LNCAP (cell line): ENCODE data around the gene CHL1.
A peak's percentile ranks its signal among the peaks of the same experiment; 100 is the strongest.

Experiments
- CTCF ChIP-seq: fragments of 450-650 bp; IDR thresholded peaks from 2 replicates; pipeline ENCODE4 v1.5.1; 2017; ENCODE audit warnings: mild to moderate bottlenecking

Gene CHL1

DNA sequence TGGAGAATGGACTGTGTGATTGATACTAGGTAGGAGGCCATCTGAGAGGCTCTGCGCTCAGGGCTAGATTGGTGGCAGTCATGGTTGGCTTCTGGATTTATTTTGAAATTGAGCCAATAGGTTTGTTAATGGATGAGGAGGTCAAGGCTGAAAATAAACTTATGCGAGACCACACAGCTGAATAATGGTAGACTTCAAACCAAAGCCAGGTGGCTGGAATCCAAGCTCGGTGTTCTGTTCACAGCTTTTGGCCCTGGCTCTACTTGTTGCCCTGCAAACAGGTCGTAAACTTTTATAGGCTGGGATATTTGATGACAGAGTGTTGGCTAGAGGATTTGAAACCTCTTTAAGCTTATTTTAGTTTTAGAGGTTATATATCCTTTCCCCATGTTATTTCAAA, 160.4 kb downstream of the CHL1 start:
- no peak for TF ChIP-seq CTCF

DNA sequence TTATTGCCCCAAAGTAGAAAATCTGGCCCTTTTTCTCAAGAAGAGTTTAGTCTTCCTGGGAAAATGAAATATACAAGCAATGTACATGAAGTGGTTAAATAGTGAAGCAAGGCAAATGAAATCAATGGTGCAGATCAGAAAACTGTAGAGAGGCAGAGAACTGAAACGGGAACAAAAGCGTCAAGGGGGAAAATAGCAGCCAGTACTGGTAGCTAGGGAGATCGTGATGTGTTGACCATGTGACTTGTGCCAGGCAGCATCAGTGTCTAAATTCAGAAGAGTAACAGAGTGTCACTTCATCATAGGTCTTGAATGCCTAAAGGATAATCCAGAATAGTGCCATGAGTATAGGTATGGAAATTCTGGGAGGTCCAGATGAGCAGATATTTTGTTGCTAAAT, 163.1 kb downstream of the CHL1 start:
- TF ChIP-seq CTCF = no peak

- TF ChIP-seq CTCF = no peak
Measured at GRCh38 chr3:362681-363338, 166.2 kb downstream of the CHL1 start.

DNA sequence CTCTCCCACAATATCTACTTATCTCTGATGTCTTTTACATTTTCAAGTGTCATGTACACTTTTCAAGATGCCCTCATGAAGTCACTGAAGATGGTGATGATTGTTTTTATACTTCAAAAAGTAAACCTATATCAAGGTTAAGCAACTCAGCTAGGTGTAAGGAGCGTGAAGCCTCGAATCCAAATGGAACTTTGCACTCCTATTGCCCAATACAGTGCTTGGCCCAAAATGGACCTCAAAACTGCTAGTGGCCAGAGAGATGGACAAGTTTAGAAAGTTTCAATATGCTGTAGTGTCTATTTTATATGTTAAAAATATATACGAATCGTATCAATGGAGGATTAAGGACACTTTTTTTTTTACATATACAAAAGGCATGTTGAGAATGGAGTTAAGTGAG, 167.7 kb downstream of the CHL1 start:
- TF ChIP-seq CTCF = no peak

GRCh38 chr3:365268-365667, 168.7 kb downstream of the CHL1 start:
- TF ChIP-seq CTCF = no peak

GRCh38 chr3:373193-373779, 176.7 kb downstream of the CHL1 start:
- TF ChIP-seq CTCF = no peak

GRCh38 chr3:374459-374858, 177.9 kb downstream of the CHL1 start:
- TF ChIP-seq CTCF = no peak

DNA sequence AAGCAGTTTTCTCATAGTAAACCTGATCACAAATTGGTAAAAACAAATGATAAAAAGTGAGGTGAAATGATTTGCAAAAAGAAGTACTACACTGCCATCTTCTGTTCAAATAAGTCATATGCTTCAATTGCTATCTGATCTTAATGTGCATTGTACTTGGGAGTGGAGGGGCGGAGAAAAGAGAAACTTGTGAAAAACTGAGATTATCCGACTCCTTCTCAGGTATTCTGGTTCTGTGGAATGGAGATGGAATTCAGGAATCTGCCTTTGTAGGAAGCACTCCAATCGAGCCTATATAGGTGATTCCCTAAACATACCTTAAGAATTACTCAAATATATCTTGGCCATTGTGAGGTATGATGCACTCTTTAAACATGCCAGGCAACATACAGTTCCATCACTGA, 180.6 kb downstream of the CHL1 start:
- peak; percentile 61 for TF ChIP-seq CTCF
